HG03457 (cell line): ENCODE results near the gene TCF7L2.

Source experiments
- ATAC-seq: cut with Tn5 transposase; IDR thresholded peaks from one replicate; pipeline ENCODE4 v1.9.1; 2021; ENCODE audit warnings: moderate number of reproducible peaks; ENCODE audit not compliant: unreplicated experiment

Gene TCF7L2

GRCh38 chr10:112945811-112946210 is 4.2 kb upstream of the TCF7L2 start:
- no peak for ATAC-seq

- no peak for ATAC-seq
Measured at GRCh38 chr10:112946649-112947048, 3.4 kb upstream of the TCF7L2 start.

DNA sequence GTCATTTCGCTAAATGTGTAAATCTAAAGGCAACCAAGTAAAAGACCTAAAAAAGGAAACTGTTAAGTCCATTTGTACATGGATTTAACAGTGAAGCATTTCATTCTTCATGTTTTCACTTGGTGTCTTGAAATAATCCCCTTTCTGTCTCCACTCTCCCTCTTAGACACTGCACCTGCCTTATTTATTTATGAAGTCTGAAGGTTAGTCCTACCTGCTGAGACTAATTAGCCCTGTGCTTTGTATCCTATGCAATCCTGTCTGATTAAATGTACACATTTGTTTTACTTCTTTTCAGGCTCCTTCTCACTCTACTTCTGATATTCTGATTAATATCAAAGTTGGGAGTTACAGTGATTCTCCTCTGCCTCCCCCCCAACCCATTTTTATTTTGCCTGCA is 1.9 kb upstream of the TCF7L2 start:
- no peak for ATAC-seq

- no peak for ATAC-seq
Measured at GRCh38 chr10:112949143-112949823, 764 bp upstream of the TCF7L2 start.

DNA sequence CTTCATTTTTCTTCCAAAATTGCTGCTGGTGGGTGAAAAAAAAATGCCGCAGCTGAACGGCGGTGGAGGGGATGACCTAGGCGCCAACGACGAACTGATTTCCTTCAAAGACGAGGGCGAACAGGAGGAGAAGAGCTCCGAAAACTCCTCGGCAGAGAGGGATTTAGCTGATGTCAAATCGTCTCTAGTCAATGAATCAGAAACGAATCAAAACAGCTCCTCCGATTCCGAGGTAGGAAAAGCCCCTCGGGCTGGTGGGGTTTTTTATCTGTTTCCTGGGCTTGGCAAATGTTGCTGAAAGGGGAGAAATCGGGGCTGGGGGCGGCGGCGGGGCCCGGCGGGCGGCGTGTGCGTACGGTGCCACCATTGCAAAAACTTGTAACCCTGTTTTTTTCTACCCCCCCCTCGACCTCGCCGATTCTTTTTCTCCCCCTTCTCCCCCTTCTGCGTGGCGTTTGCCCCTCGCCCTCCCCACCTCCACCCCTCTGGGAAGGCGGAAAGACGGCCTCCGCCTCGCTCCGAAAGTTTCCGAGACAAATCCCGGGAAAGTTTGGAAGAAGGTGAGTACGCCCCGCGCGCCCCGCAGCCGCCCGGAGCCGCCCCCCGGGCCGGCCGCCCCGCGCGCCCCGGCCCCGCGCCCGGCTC is 789 bp downstream of the TCF7L2 start:
- no peak for ATAC-seq

DNA sequence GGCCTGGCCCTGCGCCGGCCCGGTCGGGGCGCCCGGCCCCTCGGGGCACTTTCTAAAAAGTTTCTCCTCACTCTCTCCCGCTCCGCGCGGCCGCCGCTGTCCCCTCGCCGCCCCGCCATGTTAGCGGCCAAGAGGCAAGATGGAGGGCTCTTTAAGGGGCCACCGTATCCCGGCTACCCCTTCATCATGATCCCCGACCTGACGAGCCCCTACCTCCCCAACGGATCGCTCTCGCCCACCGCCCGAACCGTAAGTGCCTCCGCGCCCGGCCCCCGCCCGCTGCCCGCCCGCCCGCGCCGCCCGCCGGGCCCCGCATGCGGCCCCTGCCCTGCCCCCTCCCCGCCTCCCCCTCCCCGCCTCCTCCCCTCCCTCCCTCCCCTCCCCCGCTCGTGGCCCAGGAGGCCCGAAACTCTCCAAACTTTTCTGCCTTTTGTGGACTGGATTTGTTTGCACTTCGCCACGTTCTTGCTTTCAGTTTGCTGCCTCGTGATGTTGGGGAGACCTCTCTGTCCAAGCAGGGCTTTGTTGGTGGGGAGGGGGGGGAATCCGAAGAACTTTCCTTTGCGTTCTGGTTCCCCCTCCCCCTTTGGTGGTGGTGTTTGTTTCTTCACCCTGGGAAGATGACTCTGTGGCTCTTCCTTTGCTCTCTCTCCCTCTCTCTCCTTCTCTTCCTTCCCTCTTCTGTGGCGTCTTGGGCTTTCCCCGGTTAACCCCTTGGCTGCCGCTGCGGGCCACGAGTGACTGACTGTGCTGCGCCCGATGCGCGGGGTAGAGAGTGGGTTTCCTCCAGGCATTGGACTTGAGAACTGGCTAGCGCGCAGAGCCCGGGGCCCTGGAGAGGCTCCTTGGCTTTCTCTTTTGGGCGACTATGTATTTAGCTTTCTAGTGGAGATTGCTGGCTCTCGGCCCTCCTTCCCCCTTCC is 1.6 kb downstream of the TCF7L2 start:
- ATAC-seq = no peak

- no peak for ATAC-seq
Measured at GRCh38 chr10:112952282-112953173, 2.5 kb downstream of the TCF7L2 start.

GRCh38 chr10:112953174-112954159 is 3.4 kb downstream of the TCF7L2 start:
- no peak for ATAC-seq

GRCh38 chr10:112954974-112955581 is 5.0 kb downstream of the TCF7L2 start:
- ATAC-seq = no peak

- no peak for ATAC-seq
Measured at GRCh38 chr10:112955582-112956421, 5.8 kb downstream of the TCF7L2 start.

DNA sequence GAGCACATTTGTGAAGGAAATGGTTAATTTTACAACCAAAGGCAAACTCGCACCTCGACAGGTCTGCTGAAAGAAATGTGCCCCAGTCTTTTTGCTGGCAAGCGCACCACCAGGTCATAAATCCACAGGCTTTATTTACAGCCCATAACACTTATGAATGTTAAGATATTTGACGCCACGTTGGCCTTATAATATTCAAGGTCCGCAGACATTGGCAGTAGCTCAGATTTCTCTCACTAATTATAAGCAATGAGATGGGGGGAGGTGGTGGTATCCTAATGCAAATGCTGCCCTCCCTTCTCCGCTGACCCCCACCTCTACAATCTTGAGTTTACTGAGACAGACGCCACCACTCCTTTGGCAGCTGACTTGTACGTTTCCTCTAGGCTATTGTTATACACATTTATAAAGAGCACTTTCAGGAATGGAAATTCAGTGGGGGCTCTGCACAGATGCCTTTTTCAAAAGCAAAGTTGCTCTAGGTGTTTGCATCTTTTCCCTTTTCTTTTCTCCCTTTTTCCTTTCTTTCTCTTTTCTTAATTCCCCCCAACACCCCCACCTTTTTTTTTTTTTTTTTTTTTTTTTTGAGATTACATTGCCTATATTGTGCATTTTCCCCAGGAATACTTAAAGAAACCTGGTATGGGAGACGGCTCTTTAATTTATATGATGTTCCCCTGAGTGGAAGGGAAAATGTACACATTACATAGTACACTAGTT is 6.7 kb downstream of the TCF7L2 start:
- ATAC-seq = no peak

- no peak for ATAC-seq
Measured at GRCh38 chr10:112957640-112958092, 7.6 kb downstream of the TCF7L2 start.

DNA sequence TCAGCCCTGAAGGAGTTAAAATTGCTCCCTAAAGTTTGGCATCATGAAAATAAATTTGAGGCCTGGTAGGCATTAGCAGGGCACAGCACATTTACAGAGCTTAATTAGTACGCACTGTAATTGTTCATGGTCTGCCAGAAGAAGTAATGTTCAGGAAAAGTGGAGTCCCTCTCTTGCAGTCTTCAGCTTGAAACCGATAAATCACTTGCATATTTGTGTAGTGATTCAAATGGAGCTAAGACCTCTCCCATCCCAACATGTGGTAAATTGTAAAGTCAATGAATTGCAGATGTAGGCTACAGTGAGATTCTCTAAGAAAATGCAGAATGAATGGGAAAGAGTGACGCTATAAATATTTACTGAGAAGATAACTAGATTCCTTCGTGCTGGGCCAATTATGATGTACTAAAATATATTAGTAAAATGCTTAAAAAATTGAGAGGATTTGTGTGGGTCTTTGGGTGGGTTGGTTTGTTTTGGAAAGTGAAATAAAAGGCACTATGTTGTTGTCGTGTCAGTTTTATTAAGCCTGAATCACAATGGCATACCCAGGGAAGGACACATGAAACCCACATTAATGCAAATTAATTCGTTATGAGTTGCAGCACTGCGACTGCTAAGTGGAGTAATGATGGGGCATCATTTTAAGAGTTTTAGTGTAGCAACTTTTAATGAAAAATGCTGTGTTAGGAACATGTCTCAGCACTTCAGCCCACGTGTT is 8.4 kb downstream of the TCF7L2 start:
- no peak for ATAC-seq

- ATAC-seq = no peak
Measured at GRCh38 chr10:112959207-112959838, 9.3 kb downstream of the TCF7L2 start.

- no peak for ATAC-seq
Measured at GRCh38 chr10:112960151-112960681, 10.2 kb downstream of the TCF7L2 start.

DNA sequence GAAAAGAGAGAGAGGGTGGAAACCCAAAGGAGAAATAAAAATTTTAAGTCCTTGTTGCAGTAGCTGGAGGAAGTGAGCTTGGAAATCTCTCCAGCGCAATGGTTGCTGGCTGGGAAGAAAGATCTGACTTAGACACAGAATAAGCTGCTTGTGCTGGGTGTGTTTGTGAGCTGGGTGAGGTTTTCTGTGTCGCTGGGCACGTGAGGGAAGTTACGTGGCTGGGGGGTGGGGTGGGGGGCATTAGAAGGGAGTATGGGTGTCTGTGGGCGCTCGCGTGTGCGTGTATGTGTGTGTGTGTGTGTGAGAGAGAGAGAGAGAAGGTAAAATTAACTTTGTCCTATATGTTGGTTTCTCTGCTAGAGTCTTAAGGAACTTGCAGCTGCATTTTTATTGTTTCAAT is 11.6 kb downstream of the TCF7L2 start:
- no peak for ATAC-seq
